Loucy (cell line): Measurements from ENCODE around the gene TAP2.
A peak's percentile ranks its signal among the peaks of the same experiment; 100 is the strongest.
"Not testable (repeated sequence)": the region's sequence is repeated elsewhere in the genome, so short reads cannot be mapped to it uniquely, and the experiment has no call there.

Experiments
- H2AFZ ChIP-seq: fragments of 200-600 bp; sonication (generic); 2 replicates; pipeline ENCODE4 v1.6.0; 2016; ENCODE audit warnings: antibody characterized with exemption, mild to moderate bottlenecking, low read length, moderate library complexity
- H3F3A ChIP-seq: fragments of 200-600 bp; 2 replicates; pipeline ENCODE4 v1.6.0; 2016; ENCODE audit warnings: antibody characterized with exemption, low read depth, mild to moderate bottlenecking
- H3K27me3 ChIP-seq: fragments of 200-600 bp; sonication (generic); 2 replicates; pipeline ENCODE4 v1.6.1; 2014; ENCODE audit warnings: low read length, mild to moderate bottlenecking; ENCODE audit not compliant: insufficient read depth, poor library complexity, severe bottlenecking
- H3K36me3 ChIP-seq: fragments of 200-600 bp; sonication (generic); 2 replicates; pipeline ENCODE4 v1.6.1; 2016; ENCODE audit warnings: low read length; ENCODE audit not compliant: insufficient read depth
- H3K4me1 ChIP-seq: fragments of 200-600 bp; sonication (generic); 2 replicates; pipeline ENCODE4 v1.5.1; 2014; ENCODE audit warnings: low read length, mild to moderate bottlenecking; ENCODE audit not compliant: insufficient read depth, poor library complexity, severe bottlenecking
- H3K4me2 ChIP-seq: fragments of 200-600 bp; sonication (generic); 2 replicates; pipeline ENCODE4 v1.6.0; 2014; ENCODE audit warnings: antibody characterized with exemption, low read length, low read depth, mild to moderate bottlenecking; ENCODE audit not compliant: poor library complexity, severe bottlenecking
- H3K4me3 ChIP-seq: fragments of 200-600 bp; sonication (generic); 2 replicates; pipeline ENCODE4 v1.5.1; 2014; ENCODE audit warnings: low read length, mild to moderate bottlenecking, mixed read lengths; ENCODE audit not compliant: poor library complexity, severe bottlenecking
- H3K79me2 ChIP-seq: fragments of 200-600 bp; sonication (generic); 2 replicates; pipeline ENCODE4 v1.6.1; 2014; ENCODE audit warnings: low read length; ENCODE audit not compliant: insufficient read depth
- H3K9ac ChIP-seq: fragments of 200-600 bp; sonication (generic); 2 replicates; pipeline ENCODE4 v1.6.0; 2014; ENCODE audit warnings: mild to moderate bottlenecking, low read depth, low read length, moderate library complexity; ENCODE audit not compliant: poor library complexity, severe bottlenecking
- H3K9me2 ChIP-seq: fragments of 200-600 bp; sonication (generic); replicated peaks from 2 replicates; pipeline ENCODE4 v1.6.1; 2016; ENCODE audit warnings: low read depth, low read length, mixed read lengths
- H3K9me3 ChIP-seq: fragments of 200-600 bp; sonication (generic); 2 replicates; pipeline ENCODE4 v1.6.1; 2014; ENCODE audit warnings: mild to moderate bottlenecking, antibody characterized with exemption, low read length, low read depth; ENCODE audit not compliant: insufficient read depth
- H4K20me1 ChIP-seq: fragments of 200-600 bp; sonication (generic); 2 replicates; pipeline ENCODE4 v1.6.0; 2014; ENCODE audit warnings: antibody characterized with exemption, low read length, mild to moderate bottlenecking; ENCODE audit not compliant: insufficient read depth, poor library complexity, severe bottlenecking
- CTCF ChIP-seq: fragments of 200-600 bp; sonication (generic); conservative IDR thresholded peaks from 2 replicates; pipeline ENCODE4 v1.5.1; 2014; ENCODE audit warnings: mild to moderate bottlenecking, antibody characterized with exemption, low read length
- EZH2phosphoT487 ChIP-seq: fragments of 200-600 bp; IDR thresholded peaks from 2 replicates; pipeline ENCODE4 v1.6.1; 2018; ENCODE audit warnings: antibody characterized with exemption, mild to moderate bottlenecking, moderate library complexity, borderline replicate concordance

The TAP2 gene

GRCh38 chr6:32879691-32880090 lies 41.2 kb upstream of the TAP2 start:
- no peaks in the 10 kb centered on the region for H3K9me3 ChIP-seq
- H3K27me3 ChIP-seq: no peaks in the 10 kb centered on the region
- H3K9me2 ChIP-seq: no peaks in the 10 kb centered on the region
- no peaks in the 10 kb centered on the region for H3F3A ChIP-seq
- H3K36me3 ChIP-seq: no peaks in the 10 kb centered on the region
- no peaks in the 10 kb centered on the region for H3K79me2 ChIP-seq
- H3K4me1 ChIP-seq: no peaks in the 10 kb centered on the region
- no peak overlapping the region for H3K4me3 ChIP-seq
- TF ChIP-seq CTCF (no peak), EZH2phosphoT487 (no peak)
- H2AFZ ChIP-seq: no peak overlapping the region
- H3K4me2 ChIP-seq: no peak overlapping the region
- H3K9ac ChIP-seq: no peak overlapping the region
- no peaks in the 10 kb centered on the region for H4K20me1 ChIP-seq

- Histone ChIP-seq H3K36me3 (no peaks in the 10 kb centered on the region), H3K9ac (no peak overlapping the region), H2AFZ (no peak overlapping the region), H3K4me3 (no peak overlapping the region), H3K4me1 (no peaks in the 10 kb centered on the region), H3K4me2 (no peak overlapping the region), H3K27me3 (no peaks in the 10 kb centered on the region), H3K9me2 (no peaks in the 10 kb centered on the region), H3K9me3 (no peaks in the 10 kb centered on the region), H3K79me2 (no peaks in the 10 kb centered on the region), H4K20me1 (no peaks in the 10 kb centered on the region), H3F3A (no peaks in the 10 kb centered on the region)
- TF ChIP-seq CTCF (no peak), EZH2phosphoT487 (no peak)
Measured at GRCh38 chr6:32876603-32877002, 38.1 kb upstream of the TAP2 start.

GRCh38 chr6:32873947-32874346 lies 35.4 kb upstream of the TAP2 start:
- H3K4me1 ChIP-seq, H4K20me1 ChIP-seq, H3K9me2 ChIP-seq, H3K4me3 ChIP-seq, H3K4me2 ChIP-seq, H3K79me2 ChIP-seq, H3K27me3 ChIP-seq, H3K9me3 ChIP-seq, H3F3A ChIP-seq, H3K9ac ChIP-seq, H3K36me3 ChIP-seq, H2AFZ ChIP-seq: not testable (repeated sequence)

- Histone ChIP-seq H4K20me1 (no peaks in the 10 kb centered on the region), H2AFZ (no peak overlapping the region), H3K4me3 (peak overlapping the region; percentile 47), H3K9me2 (no peaks in the 10 kb centered on the region), H3K36me3 (no peaks in the 10 kb centered on the region), H3K79me2 (no peaks in the 10 kb centered on the region), H3F3A (no peaks in the 10 kb centered on the region), H3K9ac (no peak overlapping the region), H3K9me3 (no peaks in the 10 kb centered on the region), H3K4me1 (peaks cover 31% of the 10 kb centered on the region), H3K4me2 (peak overlapping the region; percentile 64), H3K27me3 (no peaks in the 10 kb centered on the region)
- peak; percentile 98 for TF ChIP-seq CTCF
- no peak for TF ChIP-seq EZH2phosphoT487
Measured at GRCh38 chr6:32868257-32868788, 29.8 kb upstream of the TAP2 start.
